Chondrocyte (in vitro differentiated cells): ENCODE results near the gene YIF1A. TPM values are rescaled to one million over a fixed set of nuclear protein-coding genes. Genes with fewer than 3 reads are reported as not detected.
A peak's percentile ranks its signal among the peaks of the same experiment; 100 is the strongest.

Source experiments
- DNase-seq: peaks from one replicate; pipeline ENCODE4 v3.0.0; 2021; ENCODE audit warnings: mixed read lengths, low spot score
- H3K27ac Mint-ChIP-seq: one replicate; pipeline ENCODE4 v1.8.0; 2021; ENCODE audit warnings: mild to moderate bottlenecking, moderate library complexity, mixed read lengths; ENCODE audit not compliant: unreplicated experiment
- H3K27me3 Mint-ChIP-seq: 2 replicates; pipeline ENCODE4 v1.8.0; 2021; ENCODE audit warnings: low read depth, mixed read lengths
- H3K36me3 Mint-ChIP-seq: 2 replicates; pipeline ENCODE4 v1.8.0; 2021; ENCODE audit warnings: low read depth, mixed read lengths
- H3K4me1 Mint-ChIP-seq: 2 replicates; pipeline ENCODE4 v1.8.0; 2021; ENCODE audit warnings: low read depth, mild to moderate bottlenecking, mixed read lengths
- H3K4me3 Mint-ChIP-seq: one replicate; pipeline ENCODE4 v1.8.0; 2021; ENCODE audit warnings: mild to moderate bottlenecking, moderate library complexity, mixed read lengths; ENCODE audit not compliant: unreplicated experiment
- H3K9me3 Mint-ChIP-seq: 2 replicates; pipeline ENCODE4 v1.8.0; 2021; ENCODE audit warnings: low read depth, mixed read lengths
- CTCF ChIP-seq: fragments of 200-600 bp; sonication (generic); IDR thresholded peaks from 2 replicates; pipeline ENCODE4 v1.5.0; 2021; ENCODE audit warnings: antibody characterized with exemption, mild to moderate bottlenecking, moderate library complexity
- total RNA-seq: library from RNA; stranded (reverse); gene quantifications from 3 replicates; pipeline ENCODE4 v1.2.1, GENCODE V29; 2021

YIF1A gene
- total RNA-seq, 1 donor from 2014 or later, result 193 TPM

GRCh38 chr11:66317322-66317722 lies 28.4 kb upstream of the YIF1A start:
- peak overlapping the region; percentile 98 for H3K27ac Mint-ChIP-seq
- peaks cover 56% of the 10 kb centered on the region for H3K4me1 Mint-ChIP-seq
- H3K9me3 Mint-ChIP-seq, result peaks cover 3% of the 10 kb centered on the region
- H3K27me3 Mint-ChIP-seq, result no peaks in the 10 kb centered on the region
- TF ChIP-seq CTCF, result no peak
- no peak for DNase-seq
- peak overlapping the region; percentile 62 for H3K4me3 Mint-ChIP-seq
- peaks cover 3% of the 10 kb centered on the region for H3K36me3 Mint-ChIP-seq

- Mint-ChIP-seq H3K9me3 (peaks cover 3% of the 10 kb centered on the region), H3K4me1 (peaks cover 57% of the 10 kb centered on the region), H3K27me3 (no peaks in the 10 kb centered on the region), H3K4me3 (peak within 1 kb of the TSS; percentile 85), H3K27ac (peak within 1 kb of the TSS; percentile 98), H3K36me3 (peaks cover 3% of the 10 kb centered on the region)
- DNase-seq, result no peak
- TF ChIP-seq CTCF, result no peak
Measured at GRCh38 chr11:66316849-66317251, 27.9 kb upstream of the YIF1A start, which contains the start of gene CD248. Gene CD248 (minus strand): TSS chr11:66317044. CDS start chr11:66317027, 17 bp downstream.

GRCh38 chr11:66315921-66316811 lies 27.2 kb upstream of the YIF1A start:
- no peak for TF ChIP-seq CTCF
- Mint-ChIP-seq H3K4me3 (peak overlapping the region; percentile 85), H3K27ac (peak overlapping the region; percentile 53)

GRCh38 chr11:66315498-66315885 lies 26.5 kb upstream of the YIF1A start:
- peaks cover 3% of the 10 kb centered on the region for H3K9me3 Mint-ChIP-seq
- H3K27ac Mint-ChIP-seq, result peak overlapping the region; percentile 53
- H3K27me3 Mint-ChIP-seq, result no peaks in the 10 kb centered on the region
- peak overlapping the region; percentile 85 for H3K4me3 Mint-ChIP-seq
- no peak for TF ChIP-seq CTCF
- H3K4me1 Mint-ChIP-seq, result peaks cover 57% of the 10 kb centered on the region
- H3K36me3 Mint-ChIP-seq, result peaks cover 3% of the 10 kb centered on the region
- no peak for DNase-seq

More at GRCh38 chr11:66315921-66316811, 27.2 kb upstream of the YIF1A start:
- Mint-ChIP-seq H3K4me1 (peaks cover 57% of the 10 kb centered on the region), H3K27me3 (no peaks in the 10 kb centered on the region), H3K9me3 (peaks cover 3% of the 10 kb centered on the region), H3K36me3 (peaks cover 3% of the 10 kb centered on the region)
- DNase-seq, result peak; percentile 91

- Mint-ChIP-seq H3K27me3 (no peaks in the 10 kb centered on the region), H3K4me1 (peaks cover 57% of the 10 kb centered on the region), H3K9me3 (no peaks in the 10 kb centered on the region), H3K36me3 (no peaks in the 10 kb centered on the region), H3K4me3 (peak overlapping the region; percentile 85), H3K27ac (peak overlapping the region; percentile 53)
- TF ChIP-seq CTCF, result no peak
- no peak for DNase-seq
Measured at GRCh38 chr11:66314561-66315497, 25.9 kb upstream of the YIF1A start.
